HG03045 (cell line): ENCODE measurements around the gene PDK1.
"Not testable (repeated sequence)": the region's sequence is repeated elsewhere in the genome, so short reads cannot be mapped to it uniquely, and the experiment has no call there.

Experiments
- ATAC-seq: cut with Tn5 transposase; IDR thresholded peaks from one replicate; pipeline ENCODE4 v1.9.1; 2021; ENCODE audit warnings: mild to moderate bottlenecking, moderate library complexity; ENCODE audit not compliant: unreplicated experiment

The PDK1 gene

GRCh38 chr2:172555522-172556283, at the start of gene PDK1:
Gene PDK1 (plus strand): TSS chr2:172556090. CDS start chr2:172556151, 61 bp downstream.
- peak; percentile 92 for ATAC-seq

GRCh38 chr2:172507199-172507598, 48.7 kb upstream of the PDK1 start:
- ATAC-seq: no peak

DNA sequence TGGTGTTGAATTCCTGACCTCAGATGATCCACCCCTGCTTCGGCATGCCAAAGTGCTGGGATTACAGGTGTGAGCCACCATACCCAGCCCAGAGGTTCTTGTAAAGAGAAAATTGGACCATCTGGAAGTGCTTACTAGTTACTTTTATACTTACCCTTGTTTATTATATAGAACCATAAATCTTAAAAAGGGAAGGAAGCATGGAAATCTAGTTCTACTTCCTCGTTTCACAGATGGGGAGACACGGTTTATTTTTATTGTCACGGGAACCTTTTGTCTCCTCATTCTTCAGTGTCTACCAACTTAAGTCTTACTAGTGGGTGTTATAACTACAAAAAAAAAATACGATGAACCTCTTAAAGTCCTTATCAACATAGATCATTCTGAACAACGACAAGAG, 45.8 kb upstream of the PDK1 start:
- ATAC-seq: no peak

DNA sequence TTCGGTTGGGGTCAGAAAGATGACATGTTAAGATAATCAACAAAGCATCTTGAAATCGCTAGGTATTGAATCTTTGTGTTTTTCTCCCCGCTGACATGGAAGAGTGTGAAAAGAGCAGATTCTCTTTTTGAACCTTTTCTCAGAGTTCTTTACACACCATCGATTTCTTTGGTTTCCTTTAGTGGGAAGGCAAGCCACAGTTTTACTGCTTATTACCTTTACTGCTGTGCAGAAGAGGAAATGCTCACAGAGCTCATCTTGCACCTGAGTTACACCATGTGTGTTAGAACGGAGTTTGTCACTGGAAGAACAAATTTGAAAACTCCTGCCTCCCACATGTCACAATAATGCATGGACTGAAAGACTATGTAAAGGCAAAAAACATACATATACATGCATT, 45.3 kb upstream of the PDK1 start:
- ATAC-seq: no peak

DNA sequence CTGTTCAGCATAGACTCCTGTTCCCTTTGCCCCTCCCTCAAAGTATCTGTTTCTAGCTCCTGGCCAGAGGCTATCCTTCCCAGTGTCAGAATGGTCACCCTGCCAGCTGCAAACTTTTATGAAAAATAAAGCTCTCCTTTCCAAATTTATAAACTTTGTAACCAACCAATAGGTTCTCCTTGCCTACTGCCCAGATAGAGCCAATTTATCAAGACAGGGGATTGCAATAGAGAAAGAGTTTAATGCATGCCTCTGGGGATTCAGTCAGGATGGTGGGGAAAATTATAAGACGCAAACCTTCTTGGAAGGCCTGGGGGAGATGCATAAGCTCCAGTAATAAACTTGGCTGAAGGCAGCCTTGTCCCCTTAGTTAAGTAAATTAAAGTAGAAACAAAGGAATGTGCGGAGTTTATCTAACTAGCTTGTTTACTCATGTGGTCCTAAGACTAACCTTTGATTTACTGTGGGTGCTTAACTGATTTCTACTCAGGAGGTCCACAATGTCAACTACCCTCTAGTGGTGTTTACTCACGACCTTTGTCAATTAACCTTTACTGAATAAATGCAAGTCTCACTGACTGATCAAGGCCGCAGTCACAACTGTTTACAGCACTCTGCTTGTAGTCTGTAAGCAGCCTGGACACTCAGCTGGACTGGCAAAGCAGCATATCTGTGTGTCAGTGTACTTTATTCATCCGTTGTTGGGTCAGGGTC, 42.9 kb upstream of the PDK1 start:
- ATAC-seq: no peak

DNA sequence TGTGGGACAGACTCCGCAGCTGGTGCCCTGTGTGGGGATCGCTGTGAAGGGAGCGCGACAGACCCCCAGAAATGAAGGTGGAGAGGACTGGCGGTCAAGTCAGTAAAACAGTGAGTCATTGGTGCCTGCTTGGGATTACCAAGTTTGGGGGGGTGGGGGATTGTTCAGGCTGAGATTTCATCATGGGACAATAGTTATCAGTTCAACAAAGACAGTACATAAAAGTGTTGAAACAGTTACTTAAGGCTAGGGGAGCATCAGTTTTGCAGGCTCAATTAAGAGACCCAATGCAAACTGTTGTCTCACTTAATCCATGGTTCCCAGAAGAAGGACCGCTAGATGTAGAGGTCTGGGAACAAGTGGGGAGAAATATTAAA, 42.4 kb upstream of the PDK1 start:
- no peak for ATAC-seq

- no peak for ATAC-seq
Measured at GRCh38 chr2:172513935-172514586, 41.8 kb upstream of the PDK1 start.

DNA sequence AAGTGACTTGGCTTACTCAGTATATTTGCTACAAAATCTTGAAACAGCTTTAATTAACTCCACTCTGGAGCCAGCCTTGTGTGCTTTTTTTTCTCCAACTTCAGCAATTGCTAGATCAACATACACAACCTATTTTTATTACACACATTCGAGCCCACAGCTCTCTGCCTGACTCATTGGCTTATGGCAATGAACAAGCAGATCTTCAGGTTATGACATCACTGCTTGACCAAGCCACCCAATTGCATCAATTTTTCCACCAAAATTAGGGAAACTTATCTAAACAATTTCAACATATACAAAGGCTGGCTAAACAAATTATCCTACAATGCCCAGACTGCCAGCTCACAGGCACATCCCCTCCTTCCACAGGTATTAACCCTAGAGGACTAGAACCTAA, 39.6 kb upstream of the PDK1 start:
- no peak for ATAC-seq

DNA sequence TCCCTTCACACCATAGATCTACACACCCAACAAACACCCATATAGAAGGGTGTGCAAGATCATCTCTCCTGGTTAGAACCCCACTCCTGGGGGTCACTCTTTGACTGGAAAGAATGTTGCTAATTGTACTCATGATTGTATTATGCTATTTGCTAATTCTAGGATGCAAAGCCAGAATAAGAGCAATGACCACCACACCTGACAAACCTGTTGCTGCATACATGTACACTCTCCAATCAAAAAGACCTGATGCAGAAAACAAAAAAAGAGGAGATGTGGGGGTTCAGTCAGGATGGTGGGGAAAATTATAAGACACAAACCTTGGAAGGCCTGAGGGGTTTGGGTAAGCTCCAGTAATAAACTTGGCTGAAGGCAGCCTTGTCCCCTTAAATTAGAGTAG, 36.9 kb upstream of the PDK1 start:
- no peak for ATAC-seq

DNA sequence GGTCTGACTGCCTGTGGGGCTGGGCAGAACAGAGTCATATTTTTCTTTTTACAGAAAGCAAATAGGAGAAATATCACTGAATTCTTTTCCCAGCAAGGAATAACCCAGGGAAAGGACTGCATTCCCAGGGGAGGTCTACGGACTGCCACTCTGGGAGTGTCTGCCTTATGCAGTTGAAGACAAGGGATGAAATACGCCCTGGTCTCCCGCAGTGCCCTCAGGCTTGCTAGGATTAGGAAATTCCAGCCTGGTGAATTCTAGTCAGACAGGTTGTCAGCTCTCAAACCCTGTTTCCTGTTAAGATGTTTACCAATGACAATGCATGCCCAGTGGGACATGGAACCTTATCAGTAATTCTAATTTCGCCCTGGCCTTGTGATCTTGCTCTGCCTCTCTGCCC, 30.3 kb upstream of the PDK1 start:
- no peak for ATAC-seq

GRCh38 chr2:172531309-172531708, 24.6 kb upstream of the PDK1 start:
- ATAC-seq: no peak

DNA sequence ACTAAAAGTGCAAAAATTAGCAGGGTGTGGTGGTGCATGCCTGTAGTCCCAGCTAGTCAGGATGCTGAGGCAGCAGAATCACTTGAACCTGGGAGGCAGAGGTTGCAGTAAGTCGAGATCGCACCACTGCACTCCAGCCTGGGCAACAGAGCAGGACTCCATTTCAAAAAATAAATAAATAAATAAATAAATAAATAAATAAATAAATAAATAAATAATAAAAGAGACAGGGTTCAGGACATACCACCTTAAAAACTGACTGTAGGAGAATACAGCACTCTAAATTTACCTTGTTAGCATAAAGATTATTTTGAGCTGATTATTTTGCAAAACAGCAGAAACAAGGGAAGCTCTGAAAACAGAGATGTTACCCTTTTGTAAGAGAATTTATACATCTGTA, 23.4 kb upstream of the PDK1 start:
- not testable (repeated sequence) for ATAC-seq

DNA sequence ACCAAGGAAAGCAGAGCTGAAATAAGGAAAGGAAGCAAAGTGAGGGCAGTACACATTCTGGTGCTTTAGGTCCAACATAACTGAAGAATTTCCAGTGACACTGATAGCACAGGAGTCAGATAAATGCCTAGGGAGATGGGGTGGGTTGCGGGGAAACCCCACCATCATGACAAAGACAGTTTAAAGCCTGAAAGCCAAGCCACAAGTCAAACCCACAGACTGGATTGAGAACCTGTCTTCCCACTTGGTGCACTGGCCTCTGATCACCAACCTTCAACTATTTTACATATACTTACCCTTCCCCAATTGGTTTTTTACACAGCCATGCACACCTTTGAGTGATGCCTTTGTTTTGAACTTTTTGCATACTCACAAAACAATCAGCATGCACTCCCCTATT, 22.2 kb upstream of the PDK1 start:
- no peak for ATAC-seq

GRCh38 chr2:172535119-172535518, 20.8 kb upstream of the PDK1 start:
- no peak for ATAC-seq

GRCh38 chr2:172537851-172538250, 18.0 kb upstream of the PDK1 start:
- not testable (repeated sequence) for ATAC-seq

GRCh38 chr2:172539767-172540166, 16.1 kb upstream of the PDK1 start:
- ATAC-seq: no peak

- no peak for ATAC-seq
Measured at GRCh38 chr2:172540421-172540820, 15.5 kb upstream of the PDK1 start.

- no peak for ATAC-seq
Measured at GRCh38 chr2:172545408-172546075, 10.3 kb upstream of the PDK1 start.

DNA sequence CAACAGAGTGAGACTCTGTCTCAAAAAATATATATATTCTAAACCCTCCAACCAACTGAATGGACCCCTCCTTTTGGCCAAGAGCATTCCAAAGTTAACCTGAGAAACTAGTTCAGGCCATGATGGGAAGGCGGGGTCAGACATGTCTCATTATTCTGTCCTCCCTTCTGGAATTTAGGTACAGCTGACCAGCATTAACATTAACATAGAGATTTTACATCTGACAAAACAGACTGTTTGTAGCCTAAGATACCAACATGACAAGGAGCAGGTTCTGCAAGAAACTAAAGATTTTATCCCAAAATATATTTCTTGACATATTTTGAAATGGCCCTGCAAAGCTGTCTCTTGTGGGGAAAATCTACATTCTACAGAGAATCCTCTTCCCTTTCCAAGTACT, 6.8 kb upstream of the PDK1 start:
- ATAC-seq: no peak

- not testable (repeated sequence) for ATAC-seq
Measured at GRCh38 chr2:172549802-172550201, 6.1 kb upstream of the PDK1 start.

GRCh38 chr2:172550419-172550818, 5.5 kb upstream of the PDK1 start:
- no peak for ATAC-seq
